A673 (cell line): ENCODE measurements around the gene HMGCR. TPM values are rescaled to one million over a fixed set of nuclear protein-coding genes. Genes with fewer than 3 reads are reported as not detected.

ENCODE experiments used
- BruUV-seq: library from RNA; stranded (reverse); fragments of 400-500 nt; replicated peaks from 2 replicates; lab custom pipeline; 2021; lab: Mats Ljungman, UMichigan
- CTCF ChIA-PET: fragments of 300-600 bp; sonication (Branson Sonifier 250); formaldehyde crosslinking; loops from one replicate; lab custom pipeline; 2022; ENCODE audit warnings: antibody characterized with exemption; lab: Charles Lee
- POLR2A ChIA-PET: fragments of 300-600 bp; sonication (Branson Sonifier 250); formaldehyde crosslinking; loops from one replicate; lab custom pipeline; 2022; ENCODE audit warnings: antibody characterized with exemption; ENCODE audit not compliant: low non-redundant PET; lab: Charles Lee
- DNase-seq: peaks from one replicate; pipeline ENCODE4 v3.0.0-alpha.2; 2015; ENCODE audit warnings: low spot score
- H3K27ac ChIP-seq: fragments of 200-600 bp; sonication (generic); 2 replicates; pipeline ENCODE4 v1.5.1; 2016; ENCODE audit warnings: mixed run types, low read depth, mild to moderate bottlenecking, mixed read lengths, antibody characterized with exemption, low read length; ENCODE audit not compliant: poor library complexity, severe bottlenecking
- H3K27me3 ChIP-seq: fragments of 200-600 bp; sonication (generic); replicated peaks from 2 replicates; pipeline ENCODE4 v1.6.1; 2017; ENCODE audit warnings: mixed run types, low read depth, mild to moderate bottlenecking, mixed read lengths, antibody characterized with exemption, low read length; ENCODE audit not compliant: insufficient read depth, poor library complexity
- H3K36me3 ChIP-seq: fragments of 200-600 bp; sonication (generic); 2 replicates; pipeline ENCODE4 v1.6.1; 2016; ENCODE audit warnings: mixed run types, mild to moderate bottlenecking, mixed read lengths, antibody characterized with exemption, low read length; ENCODE audit not compliant: insufficient read depth, poor library complexity, severe bottlenecking
- H3K4me1 ChIP-seq: fragments of 200-600 bp; sonication (generic); 2 replicates; pipeline ENCODE4 v1.6.1; 2017; ENCODE audit warnings: mixed run types, mild to moderate bottlenecking, mixed read lengths, antibody characterized with exemption, low read length; ENCODE audit not compliant: insufficient read depth, poor library complexity, severe bottlenecking
- H3K4me3 ChIP-seq: fragments of 200-600 bp; sonication (generic); 2 replicates; pipeline ENCODE4 v1.5.1; 2016; ENCODE audit warnings: low read depth, mixed run types, mild to moderate bottlenecking, mixed read lengths, low read length; ENCODE audit not compliant: poor library complexity, severe bottlenecking
- H3K9me3 ChIP-seq: fragments of 200-600 bp; sonication (generic); 2 replicates; pipeline ENCODE4 v1.6.1; 2016; ENCODE audit warnings: mixed run types, low read depth, mild to moderate bottlenecking, mixed read lengths, antibody characterized with exemption, low read length; ENCODE audit not compliant: poor library complexity, severe bottlenecking
- CTCF ChIP-seq: fragments of 300-800, 200-600 bp; sonication (generic); conservative IDR thresholded peaks from 2 replicates; pipeline ENCODE4 v1.5.1; 2017; ENCODE audit warnings: low read depth, mild to moderate bottlenecking, antibody characterized with exemption, low read length, moderate library complexity, mixed read lengths
- EZH2 ChIP-seq: fragments of 200-600 bp; sonication (generic); IDR thresholded peaks from 2 replicates; pipeline ENCODE4 v1.6.1; 2017; ENCODE audit warnings: borderline replicate concordance, low read depth, mild to moderate bottlenecking, mixed read lengths, antibody characterized with exemption, low read length; ENCODE audit not compliant: poor library complexity, severe bottlenecking
- intact Hi-C: fragments of 100-400 bp; cut with micrococcal nuclease; formaldehyde crosslinking; loops from one replicate; pipeline ENCODE4 v1.10.0; 2022; ENCODE audit not compliant: unreplicated experiment
- total RNA-seq: library from RNA; stranded (reverse); gene quantifications from 2 replicates; pipeline ENCODE4 v1.2.3, GENCODE V29; 2021

The HMGCR gene
- total RNA-seq, 1 experiment from 2014 or later, result 168 TPM

GRCh38 chr5:75395277-75395676 is 58.3 kb downstream of the HMGCR start:
- H3K4me3 ChIP-seq, result no peak overlapping the region
- no peaks in the 10 kb centered on the region for H3K9me3 ChIP-seq
- no peaks in the 10 kb centered on the region for H3K27me3 ChIP-seq
- no peaks in the 10 kb centered on the region for H3K36me3 ChIP-seq
- no peaks in the 10 kb centered on the region for H3K4me1 ChIP-seq
- CTCF ChIA-PET, result no interaction called here
- POLR2A ChIA-PET, result no interaction called here
- intact Hi-C loops, result no loop called here
- DNase-seq, result no peak
- BruUV-seq, result no TSS peak
- TF ChIP-seq EZH2, result no peak
- TF ChIP-seq CTCF, result no peak
- no peak overlapping the region for H3K27ac ChIP-seq

- POLR2A ChIA-PET, result no interaction called here
- intact Hi-C loops, result no loop called here
- Histone ChIP-seq H3K36me3 (peaks cover 3% of the 10 kb centered on the region), H3K4me3 (no peak overlapping the region), H3K9me3 (no peaks in the 10 kb centered on the region), H3K4me1 (no peaks in the 10 kb centered on the region), H3K27me3 (no peaks in the 10 kb centered on the region), H3K27ac (no peak overlapping the region)
- DNase-seq, result no peak
- no peak for TF ChIP-seq EZH2
- no peak for TF ChIP-seq CTCF
- CTCF ChIA-PET, result no interaction called here
- BruUV-seq, result no TSS peak
These were observed 68.3 kb downstream of the HMGCR start for GRCh38 chr5:75405296-75405695.

Other genes with a start within 250 kb of the HMGCR start
- gene ANKRD31, start 100.3 kb upstream of the HMGCR start, total RNA-seq, result 0.04 and 0.15 TPM in 2 replicates
- 24.8 and 30.0 TPM in 2 replicates for gene CERT1, start 174.4 kb downstream of the HMGCR start, total RNA-seq
- 21.5 and 23.2 TPM in 2 replicates for gene POLK, start 174.7 kb downstream of the HMGCR start, total RNA-seq